Measurements from ENCODE around the gene IRF7.

The IRF7 gene

GRCh38 chr11:639332-639955 lies 23.7 kb upstream of the IRF7 start:
- Histone ChIP-seq H3K27me3 (ENCODE audit: control insufficient read depth, insufficient read depth, low read length) (peaks cover 65% of the 10 kb centered on the region), H3K27ac (ENCODE audit: low read length) (peak overlapping the region; percentile 80), H3K4me1 (ENCODE audit: control insufficient read depth, low read depth, low read length) (peaks cover 8% of the 10 kb centered on the region), H3K4me3 (ENCODE audit: low read length) (peak overlapping the region; percentile 54), H3K36me3 (ENCODE audit: control insufficient read depth, low read depth, low read length) (peaks cover 3% of the 10 kb centered on the region), H3K9me3 (ENCODE audit: control insufficient read depth, low read depth, low read length) (no peaks in the 10 kb centered on the region), H3K9ac (ENCODE audit: low read length) (peak overlapping the region; percentile 61)

- Histone ChIP-seq H3K27ac (ENCODE audit: low read length) (peak overlapping the region; percentile 80), H3K4me3 (ENCODE audit: low read length) (peak overlapping the region; percentile 54), H3K9ac (ENCODE audit: low read length) (peak overlapping the region; percentile 61), H3K27me3 (ENCODE audit: control insufficient read depth, insufficient read depth, low read length) (peaks cover 66% of the 10 kb centered on the region), H3K9me3 (ENCODE audit: control insufficient read depth, low read depth, low read length) (no peaks in the 10 kb centered on the region), H3K36me3 (ENCODE audit: control insufficient read depth, low read depth, low read length) (no peaks in the 10 kb centered on the region), H3K4me1 (ENCODE audit: control insufficient read depth, low read depth, low read length) (peaks cover 8% of the 10 kb centered on the region)
Measured at GRCh38 chr11:638631-639331, 23.0 kb upstream of the IRF7 start.

- Histone ChIP-seq H3K4me1 (ENCODE audit: control insufficient read depth, low read depth, low read length) (peaks cover 8% of the 10 kb centered on the region), H3K9ac (ENCODE audit: low read length) (peak overlapping the region; percentile 61), H3K36me3 (ENCODE audit: control insufficient read depth, low read depth, low read length) (no peaks in the 10 kb centered on the region), H3K27ac (ENCODE audit: low read length) (no peak overlapping the region), H3K4me3 (ENCODE audit: low read length) (peak overlapping the region; percentile 54), H3K27me3 (ENCODE audit: control insufficient read depth, insufficient read depth, low read length) (peaks cover 66% of the 10 kb centered on the region), H3K9me3 (ENCODE audit: control insufficient read depth, low read depth, low read length) (no peaks in the 10 kb centered on the region)
Measured at GRCh38 chr11:637593-638521, 22.1 kb upstream of the IRF7 start.

DNA sequence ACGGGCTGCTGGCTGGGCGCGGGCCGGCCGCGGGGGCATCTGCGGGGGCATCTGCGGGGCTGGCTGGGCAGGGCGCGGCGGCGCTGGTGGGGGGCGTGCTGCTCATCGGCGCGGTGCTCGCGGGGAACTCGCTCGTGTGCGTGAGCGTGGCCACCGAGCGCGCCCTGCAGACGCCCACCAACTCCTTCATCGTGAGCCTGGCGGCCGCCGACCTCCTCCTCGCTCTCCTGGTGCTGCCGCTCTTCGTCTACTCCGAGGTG lies 21.5 kb upstream of the IRF7 start:
- no peak overlapping the region for H3K9ac ChIP-seq (ENCODE audit: low read length)
- peaks cover 8% of the 10 kb centered on the region for H3K4me1 ChIP-seq (ENCODE audit: control insufficient read depth, low read depth, low read length)
- peak overlapping the region; percentile 54 for H3K4me3 ChIP-seq (ENCODE audit: low read length)
- H3K36me3 ChIP-seq (ENCODE audit: control insufficient read depth, low read depth, low read length), result no peaks in the 10 kb centered on the region
- peaks cover 66% of the 10 kb centered on the region for H3K27me3 ChIP-seq (ENCODE audit: control insufficient read depth, insufficient read depth, low read length)
- H3K27ac ChIP-seq (ENCODE audit: low read length), result no peak overlapping the region
- H3K9me3 ChIP-seq (ENCODE audit: control insufficient read depth, low read depth, low read length), result no peaks in the 10 kb centered on the region

- Histone ChIP-seq H3K4me3 (ENCODE audit: low read length) (peak within 1 kb of the TSS; percentile 54), H3K27ac (ENCODE audit: low read length) (no peak within 1 kb of the TSS), H3K27me3 (ENCODE audit: control insufficient read depth, insufficient read depth, low read length) (peaks cover 66% of the 10 kb centered on the region), H3K9me3 (ENCODE audit: control insufficient read depth, low read depth, low read length) (no peaks in the 10 kb centered on the region), H3K9ac (ENCODE audit: low read length) (peak within 1 kb of the TSS; percentile 61), H3K4me1 (ENCODE audit: control insufficient read depth, low read depth, low read length) (peaks cover 8% of the 10 kb centered on the region), H3K36me3 (ENCODE audit: control insufficient read depth, low read depth, low read length) (no peaks in the 10 kb centered on the region)
Measured at GRCh38 chr11:636511-637332, 21.0 kb upstream of the IRF7 start, which contains the start of gene DRD4. TSS of gene DRD4 (plus strand) at chr11:637269. CDS start at chr11:637305, 36 bp downstream.

GRCh38 chr11:635945-636510 lies 20.3 kb upstream of the IRF7 start:
- H3K4me1 ChIP-seq (ENCODE audit: control insufficient read depth, low read depth, low read length), result peaks cover 8% of the 10 kb centered on the region
- H3K27me3 ChIP-seq (ENCODE audit: control insufficient read depth, insufficient read depth, low read length), result peaks cover 61% of the 10 kb centered on the region
- H3K27ac ChIP-seq (ENCODE audit: low read length), result no peak overlapping the region
- H3K4me3 ChIP-seq (ENCODE audit: low read length), result no peak overlapping the region
- no peaks in the 10 kb centered on the region for H3K9me3 ChIP-seq (ENCODE audit: control insufficient read depth, low read depth, low read length)
- no peak overlapping the region for H3K9ac ChIP-seq (ENCODE audit: low read length)
- no peaks in the 10 kb centered on the region for H3K36me3 ChIP-seq (ENCODE audit: control insufficient read depth, low read depth, low read length)

GRCh38 chr11:630871-631270 lies 15.1 kb upstream of the IRF7 start:
- no peaks in the 10 kb centered on the region for H3K4me1 ChIP-seq (ENCODE audit: control insufficient read depth, low read depth, low read length)
- H3K27ac ChIP-seq (ENCODE audit: low read length), result no peak overlapping the region
- H3K36me3 ChIP-seq (ENCODE audit: control insufficient read depth, low read depth, low read length), result no peaks in the 10 kb centered on the region
- H3K4me3 ChIP-seq (ENCODE audit: low read length), result no peak overlapping the region
- no peaks in the 10 kb centered on the region for H3K9me3 ChIP-seq (ENCODE audit: control insufficient read depth, low read depth, low read length)
- H3K27me3 ChIP-seq (ENCODE audit: control insufficient read depth, insufficient read depth, low read length), result peaks cover 47% of the 10 kb centered on the region
- H3K9ac ChIP-seq (ENCODE audit: low read length), result no peak overlapping the region

DNA sequence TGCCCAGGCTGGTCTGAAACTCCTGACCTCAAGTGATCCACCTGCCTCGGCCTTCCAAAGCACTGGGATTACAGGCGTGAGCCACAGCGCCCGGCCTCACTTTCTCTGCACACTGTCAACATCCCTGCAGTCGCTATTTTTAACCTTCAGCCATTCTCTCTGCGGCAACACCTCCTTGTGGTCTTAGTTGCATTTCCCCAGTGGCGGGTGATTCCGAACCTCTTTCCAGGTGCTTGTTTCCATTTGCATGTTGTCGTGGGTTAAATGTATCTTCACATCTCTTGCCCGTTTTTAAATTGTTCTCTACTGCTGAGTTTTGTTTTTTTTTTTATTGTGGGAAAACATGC lies 13.5 kb upstream of the IRF7 start:
- H3K27me3 ChIP-seq (ENCODE audit: control insufficient read depth, insufficient read depth, low read length), result peaks cover 39% of the 10 kb centered on the region
- H3K9ac ChIP-seq (ENCODE audit: low read length), result no peak overlapping the region
- H3K9me3 ChIP-seq (ENCODE audit: control insufficient read depth, low read depth, low read length), result no peaks in the 10 kb centered on the region
- H3K36me3 ChIP-seq (ENCODE audit: control insufficient read depth, low read depth, low read length), result no peaks in the 10 kb centered on the region
- no peak overlapping the region for H3K27ac ChIP-seq (ENCODE audit: low read length)
- no peaks in the 10 kb centered on the region for H3K4me1 ChIP-seq (ENCODE audit: control insufficient read depth, low read depth, low read length)
- H3K4me3 ChIP-seq (ENCODE audit: low read length), result no peak overlapping the region

- Histone ChIP-seq H3K9me3 (ENCODE audit: control insufficient read depth, low read depth, low read length) (no peaks in the 10 kb centered on the region), H3K4me3 (ENCODE audit: low read length) (no peak overlapping the region), H3K9ac (ENCODE audit: low read length) (no peak overlapping the region), H3K27ac (ENCODE audit: low read length) (no peak overlapping the region), H3K4me1 (ENCODE audit: control insufficient read depth, low read depth, low read length) (no peaks in the 10 kb centered on the region), H3K36me3 (ENCODE audit: control insufficient read depth, low read depth, low read length) (no peaks in the 10 kb centered on the region), H3K27me3 (ENCODE audit: control insufficient read depth, insufficient read depth, low read length) (peaks cover 39% of the 10 kb centered on the region)
Measured at GRCh38 chr11:628056-628455, 12.3 kb upstream of the IRF7 start.

DNA sequence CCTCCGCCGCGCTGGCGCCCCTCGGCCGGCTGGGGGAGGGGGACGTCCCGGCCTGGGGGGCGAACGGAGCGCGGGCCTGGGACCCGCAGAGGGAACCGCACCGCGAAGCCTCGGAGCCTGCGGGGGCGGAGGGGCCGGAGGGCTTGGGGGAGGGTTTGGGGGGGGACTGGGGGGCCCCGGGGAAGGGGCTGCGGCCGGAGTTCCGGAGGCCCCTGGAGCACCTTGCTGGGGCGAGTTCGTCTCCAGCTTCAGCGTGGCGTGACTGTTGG lies 11.5 kb upstream of the IRF7 start:
- H3K9ac ChIP-seq (ENCODE audit: low read length), result no peak overlapping the region
- H3K4me3 ChIP-seq (ENCODE audit: low read length), result no peak overlapping the region
- no peak overlapping the region for H3K27ac ChIP-seq (ENCODE audit: low read length)
- no peaks in the 10 kb centered on the region for H3K9me3 ChIP-seq (ENCODE audit: control insufficient read depth, low read depth, low read length)
- no peaks in the 10 kb centered on the region for H3K36me3 ChIP-seq (ENCODE audit: control insufficient read depth, low read depth, low read length)
- peaks cover 39% of the 10 kb centered on the region for H3K27me3 ChIP-seq (ENCODE audit: control insufficient read depth, insufficient read depth, low read length)
- no peaks in the 10 kb centered on the region for H3K4me1 ChIP-seq (ENCODE audit: control insufficient read depth, low read depth, low read length)
